HTR-8/SVneo (cell line): ENCODE results near the gene CNPY1.
A peak's percentile ranks its signal among the peaks of the same experiment; 100 is the strongest.
"Not testable (repeated sequence)": the region's sequence is repeated elsewhere in the genome, so short reads cannot be mapped to it uniquely, and the experiment has no call there.

Experiments
- DNase-seq: peaks from one replicate; pipeline ENCODE4 v3.0.0; 2011; ENCODE audit warnings: low spot score, mixed read lengths; ENCODE audit not compliant: insufficient read length
- FAIRE-seq: peaks from 2 replicates; lab custom pipeline; 2011; peaks lifted over from hg19 to GRCh38; lab: Jason Lieb, UNC

The CNPY1 gene

GRCh38 chr7:155536451-155536850 is 9.9 kb downstream of the CNPY1 start:
- no peak for DNase-seq
- no peak for FAIRE-seq

DNA sequence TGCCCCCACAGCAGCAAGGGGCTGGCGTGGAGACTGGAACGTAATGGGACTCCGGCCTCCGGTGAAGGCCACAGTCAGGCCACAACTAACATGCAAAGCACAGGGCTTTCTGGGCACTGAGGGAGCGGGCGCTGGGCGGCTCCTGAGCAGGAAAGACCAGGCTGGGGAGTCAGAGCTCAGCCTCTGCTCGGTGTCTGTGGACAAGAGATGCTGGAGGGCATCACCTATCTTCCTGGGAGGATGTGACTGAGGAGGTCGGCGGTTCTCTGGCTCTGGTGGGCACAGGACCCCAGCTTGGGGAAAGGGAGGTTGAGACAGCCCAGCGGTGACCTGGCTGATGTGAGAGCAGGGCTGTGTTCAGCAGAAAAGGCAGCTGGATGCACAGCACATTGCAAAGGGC is 11.7 kb downstream of the CNPY1 start:
- DNase-seq (no peak), FAIRE-seq (no peak)

DNA sequence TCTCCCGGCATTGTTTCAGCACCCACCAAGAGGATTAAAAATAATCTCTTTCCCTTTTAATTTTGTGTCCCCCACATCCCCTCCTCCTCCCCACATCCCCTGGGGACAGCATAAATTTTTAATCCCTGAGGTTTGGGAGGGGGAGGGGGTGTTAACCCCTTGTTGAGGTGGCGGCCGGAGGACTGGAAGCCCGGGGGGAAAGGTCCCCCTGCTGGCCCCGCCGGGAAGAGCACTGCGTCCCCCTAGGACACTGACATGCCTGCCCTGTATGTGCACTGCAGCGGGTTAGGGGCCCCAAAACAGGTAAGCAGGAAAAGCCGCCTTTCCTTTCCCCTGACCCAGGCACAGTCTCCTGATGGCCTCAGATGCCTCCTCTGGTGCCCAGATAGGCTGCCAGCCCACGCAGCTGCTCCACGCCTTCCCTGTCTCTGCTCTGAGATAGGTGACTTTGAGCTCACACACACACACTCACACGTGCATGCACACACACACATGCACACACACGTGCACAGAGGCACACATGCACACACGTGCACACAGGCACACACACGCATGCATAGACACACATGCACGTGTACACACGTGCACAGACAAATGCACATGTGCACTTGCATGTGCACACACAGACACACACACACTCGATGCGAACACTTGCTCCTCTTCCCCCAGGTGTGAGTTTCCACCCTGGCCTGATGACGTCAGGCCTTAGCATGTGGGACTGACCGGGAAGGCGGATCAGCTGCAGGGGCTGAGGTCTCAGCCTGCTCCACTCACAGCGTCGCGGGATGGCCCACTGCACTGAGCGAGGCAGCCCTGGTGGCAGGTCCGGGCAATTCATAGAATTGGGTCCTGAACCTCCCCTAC is 12.3 kb downstream of the CNPY1 start:
- DNase-seq (peak; percentile 27), FAIRE-seq (peak; percentile 4)

GRCh38 chr7:155533120-155533826 is 13.1 kb downstream of the CNPY1 start:
- FAIRE-seq = no peak
- no peak for DNase-seq

GRCh38 chr7:155532792-155533119 is 13.6 kb downstream of the CNPY1 start:
- DNase-seq (no peak), FAIRE-seq (no peak)

DNA sequence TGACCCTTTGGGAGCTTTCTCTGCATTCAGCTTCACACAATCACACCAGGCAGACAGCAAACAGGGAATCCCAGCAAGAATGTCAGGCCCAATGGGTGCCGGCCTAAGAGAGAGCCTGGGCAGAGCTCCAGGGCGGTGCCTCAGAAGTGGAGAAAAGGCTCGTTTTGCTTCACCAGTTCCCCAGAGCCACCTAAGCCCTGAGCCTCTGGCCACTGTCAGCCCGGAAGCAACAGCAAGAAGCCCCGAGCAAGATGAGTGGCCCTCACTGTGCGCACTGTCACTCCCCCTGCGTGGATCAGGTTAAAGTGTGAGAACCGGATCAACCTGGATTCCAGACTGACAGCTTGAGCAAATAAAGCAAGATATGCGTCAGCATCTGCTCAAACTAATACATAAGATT is 14.7 kb downstream of the CNPY1 start:
- FAIRE-seq (no peak), DNase-seq (no peak)

DNA sequence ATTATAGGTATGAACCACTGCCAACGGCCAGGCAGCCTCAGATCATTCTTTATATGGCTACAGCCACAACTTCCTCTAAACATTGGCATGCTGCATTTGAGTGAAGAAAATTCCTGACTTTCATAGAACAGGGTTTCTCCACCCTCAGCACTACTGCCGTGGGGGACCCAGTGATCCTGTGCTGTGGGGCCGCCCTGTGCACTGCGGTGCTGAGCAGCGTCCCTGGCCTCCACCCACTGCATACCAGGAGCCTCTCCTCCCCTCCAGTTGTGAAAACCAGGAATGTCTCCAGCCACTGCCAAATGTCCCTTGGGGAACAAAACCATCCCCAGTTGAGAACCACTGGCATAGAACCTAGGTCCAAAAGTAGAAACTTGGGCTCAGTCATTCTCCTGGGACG is 15.8 kb downstream of the CNPY1 start:
- FAIRE-seq = no peak

GRCh38 chr7:155529845-155530244 is 16.5 kb downstream of the CNPY1 start:
- no peak for DNase-seq
- no peak for FAIRE-seq

More for the DNA sequence above, 15.8 kb downstream of the CNPY1 start:
- no peak for DNase-seq

DNA sequence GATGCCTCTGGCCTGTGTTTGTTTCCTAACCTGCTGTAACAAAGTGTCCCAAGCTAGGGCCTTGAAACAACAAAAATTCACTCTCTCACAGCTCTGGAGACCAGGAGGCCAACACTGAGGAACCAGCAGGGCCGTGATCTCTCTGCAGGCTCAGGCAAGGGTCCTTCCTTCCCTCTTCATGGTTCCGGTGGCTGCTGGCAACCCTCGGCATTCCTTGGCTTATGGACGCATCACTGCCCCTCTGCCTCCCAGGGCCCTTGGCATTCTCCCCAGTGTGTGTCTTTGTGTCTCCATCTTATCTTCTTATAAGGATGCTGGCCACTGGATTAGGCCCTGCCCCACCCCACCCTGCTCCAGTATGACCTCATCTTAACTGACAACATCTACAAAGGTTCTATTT is 17.0 kb downstream of the CNPY1 start:
- DNase-seq (no peak), FAIRE-seq (no peak)

DNA sequence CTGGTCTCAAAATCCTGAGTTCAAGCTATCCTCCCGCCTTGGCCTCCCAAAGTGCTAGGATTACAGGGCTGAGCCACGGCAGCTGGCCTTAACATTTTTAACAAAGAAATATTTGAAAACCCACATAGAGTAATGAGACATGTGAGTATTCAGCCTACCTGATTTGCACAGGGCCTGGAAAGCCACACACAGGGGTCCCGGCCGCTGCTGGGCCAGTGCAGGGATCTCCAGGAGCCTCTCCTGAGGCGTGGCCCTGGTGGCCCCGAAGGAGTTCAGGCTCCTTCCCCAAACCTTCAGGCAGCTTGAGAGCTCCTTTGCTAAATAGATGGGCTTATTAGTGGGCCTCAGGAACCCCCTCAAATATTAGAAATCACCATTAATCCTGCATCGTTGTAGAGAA is 18.7 kb downstream of the CNPY1 start:
- FAIRE-seq = no peak
- DNase-seq = no peak

DNA sequence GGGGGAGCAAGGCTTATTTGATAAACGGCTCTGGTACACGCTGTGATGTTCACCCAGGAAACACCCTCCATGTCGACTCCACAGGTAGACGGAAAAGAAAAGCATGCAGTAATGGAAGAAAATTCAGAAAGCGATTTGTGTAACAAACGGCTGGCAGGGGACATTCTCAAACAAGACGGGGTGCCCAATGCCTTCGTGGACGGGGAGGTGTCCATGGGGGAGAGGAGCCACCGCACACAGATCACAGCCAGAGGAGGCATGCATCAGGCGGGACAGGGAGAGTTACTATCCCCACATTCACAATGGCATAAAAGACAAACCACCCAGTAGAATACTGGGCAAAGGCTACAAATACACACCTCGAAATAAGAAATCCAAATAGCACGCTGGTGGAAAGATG is 20.1 kb downstream of the CNPY1 start:
- DNase-seq (no peak), FAIRE-seq (no peak)

DNA sequence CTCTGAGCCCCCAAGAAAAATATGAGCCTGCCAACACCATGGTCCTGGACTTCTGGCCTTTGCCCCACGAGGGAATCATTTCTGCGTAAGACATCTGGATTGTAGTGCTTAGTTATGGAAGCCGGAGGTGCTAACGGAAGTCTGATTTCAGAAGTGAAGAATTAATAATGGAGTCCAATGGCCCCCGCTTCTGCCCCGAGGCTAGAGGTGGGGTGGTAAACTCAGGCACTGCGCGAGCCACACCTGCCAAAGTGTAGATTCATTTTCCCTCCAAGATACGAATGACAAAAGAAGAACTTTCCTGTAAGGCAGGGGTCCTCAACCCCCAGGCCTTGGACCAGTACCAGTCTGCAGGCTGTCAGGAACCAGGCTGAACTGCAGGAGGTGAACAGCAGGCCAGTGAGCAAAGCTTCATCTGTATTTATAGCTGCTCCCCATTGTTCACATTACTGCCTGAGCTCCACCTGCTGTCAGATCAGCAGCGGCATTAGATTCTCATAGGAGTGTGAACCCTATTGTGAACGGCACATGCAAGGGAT is 22.3 kb downstream of the CNPY1 start:
- no peak for DNase-seq

DNA sequence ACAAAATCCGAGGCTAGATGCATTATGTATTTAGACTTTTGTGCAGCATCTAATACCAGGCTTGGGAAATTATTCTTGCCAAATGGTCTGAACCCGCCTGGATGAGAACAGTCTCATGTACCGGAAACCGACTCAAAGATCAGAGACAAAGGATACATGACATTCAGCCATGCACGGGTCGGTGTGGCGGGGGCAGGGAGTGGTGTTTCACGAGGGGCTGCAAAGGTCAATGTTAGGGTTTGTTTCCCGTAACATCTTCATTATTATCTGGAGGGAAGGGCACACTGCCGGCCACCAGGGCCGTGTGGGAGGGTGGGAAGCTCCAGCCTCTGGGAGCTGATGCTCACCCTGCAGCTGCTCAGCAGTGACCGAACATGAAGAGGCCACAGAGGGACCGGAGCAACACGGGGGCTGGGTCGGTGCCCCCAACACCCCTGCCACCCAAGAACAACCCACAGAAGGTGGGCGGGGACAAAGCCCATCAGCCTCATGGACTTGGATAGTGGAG is 23.1 kb downstream of the CNPY1 start:
- DNase-seq (no peak), FAIRE-seq (no peak)

More for the DNA sequence above, 22.3 kb downstream of the CNPY1 start:
- FAIRE-seq = no peak

DNA sequence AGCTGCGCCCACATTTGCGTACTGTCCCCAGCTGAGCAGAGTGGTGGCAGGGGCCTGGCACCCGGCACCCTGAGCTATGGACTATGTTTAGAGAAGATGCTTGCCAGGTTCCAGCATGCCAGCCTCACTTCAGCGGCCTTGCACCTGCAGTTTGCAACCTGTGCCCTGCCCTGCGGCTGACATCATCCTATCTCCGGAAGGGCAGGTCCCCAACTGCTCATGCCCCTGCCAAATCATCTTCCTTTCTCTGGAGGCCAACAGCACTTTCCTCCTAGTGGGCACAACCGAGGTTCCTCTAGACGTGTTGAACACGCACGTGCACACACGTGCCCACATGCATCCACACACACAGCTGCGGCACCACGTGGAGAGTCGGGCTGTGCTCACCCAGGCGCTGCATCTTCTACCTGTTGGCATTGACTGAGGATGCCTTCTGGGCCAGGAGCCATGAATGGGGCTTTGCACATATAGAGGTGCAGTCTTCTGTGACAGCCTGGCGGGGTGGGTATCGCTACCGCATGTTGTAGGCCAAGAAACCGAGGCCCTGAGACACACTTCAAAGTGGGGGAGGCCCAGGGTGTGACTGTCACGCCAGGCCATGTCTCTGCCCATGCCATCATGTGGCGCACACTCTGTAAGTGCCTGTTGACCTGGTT is 24.5 kb downstream of the CNPY1 start:
- DNase-seq (no peak), FAIRE-seq (no peak)

- FAIRE-seq (no peak), DNase-seq (no peak)
Measured at GRCh38 chr7:155521007-155521742, 25.2 kb downstream of the CNPY1 start.

- FAIRE-seq (no peak), DNase-seq (no peak)
Measured at GRCh38 chr7:155520114-155520513, 26.2 kb downstream of the CNPY1 start.

DNA sequence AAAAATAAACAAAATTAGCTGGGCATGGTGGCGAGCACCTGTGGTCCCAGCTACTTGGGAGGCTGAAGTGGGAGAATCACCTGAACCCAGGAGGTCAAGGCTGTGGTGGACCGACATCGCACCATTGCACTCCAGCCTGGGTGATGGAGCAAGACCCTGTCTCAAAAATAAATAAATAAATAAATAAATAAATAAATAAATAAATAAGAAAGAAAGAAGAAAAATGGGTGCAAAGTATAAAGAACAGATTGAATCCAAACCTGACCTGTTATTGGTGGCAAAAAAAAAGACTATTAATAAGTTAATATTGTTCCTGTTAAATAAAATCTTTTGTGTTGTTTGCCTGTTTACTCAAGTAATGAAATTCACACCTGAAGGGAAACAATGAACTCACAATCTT is 27.0 kb downstream of the CNPY1 start:
- not testable (repeated sequence) for FAIRE-seq, DNase-seq

DNA sequence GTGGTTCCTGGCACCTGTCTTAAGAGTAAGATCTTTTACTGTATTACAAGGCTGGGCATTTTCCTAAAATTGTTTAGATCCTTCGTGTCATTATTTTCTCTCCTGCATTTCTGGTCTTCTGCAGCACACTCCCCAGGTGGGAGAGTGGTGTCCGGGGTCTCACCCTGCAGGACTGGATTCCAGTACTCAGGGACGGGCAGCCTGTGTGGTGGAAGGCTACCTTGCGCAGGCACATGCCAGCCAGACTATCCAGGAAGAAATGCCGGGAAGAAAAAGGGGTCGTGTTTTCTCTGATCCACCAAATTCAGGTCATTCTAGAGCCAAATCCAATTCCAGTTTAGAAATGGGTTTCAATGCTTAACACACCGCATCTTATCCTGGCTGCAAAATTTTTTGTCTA is 27.7 kb downstream of the CNPY1 start:
- no peak for FAIRE-seq
- no peak for DNase-seq

- DNase-seq (no peak), FAIRE-seq (no peak)
Measured at GRCh38 chr7:155517969-155518368, 28.4 kb downstream of the CNPY1 start.

- no peak for DNase-seq
Measured at GRCh38 chr7:155517452-155517851, 28.9 kb downstream of the CNPY1 start.

More at GRCh38 chr7:155517452-155517851, 28.9 kb downstream of the CNPY1 start:
- no peak for FAIRE-seq
